Measurements from ENCODE around the gene RPN1.
A peak's percentile ranks its signal among the peaks of the same experiment; 100 is the strongest.
"Not testable (repeated sequence)": the region's sequence is repeated elsewhere in the genome, so short reads cannot be mapped to it uniquely, and the experiment has no call there.

Gene RPN1

GRCh38 chr3:128606094-128606493, 44.5 kb downstream of the RPN1 start:
- Mint-ChIP-seq H3K27me3 (peaks cover 3% of the 10 kb centered on the region), H3K36me3 (ENCODE audit: low read depth) (no peaks in the 10 kb centered on the region), H3K4me1 (no peaks in the 10 kb centered on the region), H3K27ac (no peak overlapping the region), H3K4me3 (no peak overlapping the region), H3K9me3 (no peaks in the 10 kb centered on the region)
- DNase-seq (no peak), ATAC-seq (no peak)

- H3K9me3 Mint-ChIP-seq = no peaks in the 10 kb centered on the region
- peaks cover 3% of the 10 kb centered on the region for H3K27me3 Mint-ChIP-seq
- no peak for ATAC-seq
- no peak overlapping the region for H3K4me3 Mint-ChIP-seq
- no peaks in the 10 kb centered on the region for H3K4me1 Mint-ChIP-seq
- no peak overlapping the region for H3K27ac Mint-ChIP-seq
- no peaks in the 10 kb centered on the region for H3K36me3 Mint-ChIP-seq (ENCODE audit: low read depth)
- DNase-seq = no peak
These were observed 45.2 kb downstream of the RPN1 start for GRCh38 chr3:128605091-128606046.

DNA sequence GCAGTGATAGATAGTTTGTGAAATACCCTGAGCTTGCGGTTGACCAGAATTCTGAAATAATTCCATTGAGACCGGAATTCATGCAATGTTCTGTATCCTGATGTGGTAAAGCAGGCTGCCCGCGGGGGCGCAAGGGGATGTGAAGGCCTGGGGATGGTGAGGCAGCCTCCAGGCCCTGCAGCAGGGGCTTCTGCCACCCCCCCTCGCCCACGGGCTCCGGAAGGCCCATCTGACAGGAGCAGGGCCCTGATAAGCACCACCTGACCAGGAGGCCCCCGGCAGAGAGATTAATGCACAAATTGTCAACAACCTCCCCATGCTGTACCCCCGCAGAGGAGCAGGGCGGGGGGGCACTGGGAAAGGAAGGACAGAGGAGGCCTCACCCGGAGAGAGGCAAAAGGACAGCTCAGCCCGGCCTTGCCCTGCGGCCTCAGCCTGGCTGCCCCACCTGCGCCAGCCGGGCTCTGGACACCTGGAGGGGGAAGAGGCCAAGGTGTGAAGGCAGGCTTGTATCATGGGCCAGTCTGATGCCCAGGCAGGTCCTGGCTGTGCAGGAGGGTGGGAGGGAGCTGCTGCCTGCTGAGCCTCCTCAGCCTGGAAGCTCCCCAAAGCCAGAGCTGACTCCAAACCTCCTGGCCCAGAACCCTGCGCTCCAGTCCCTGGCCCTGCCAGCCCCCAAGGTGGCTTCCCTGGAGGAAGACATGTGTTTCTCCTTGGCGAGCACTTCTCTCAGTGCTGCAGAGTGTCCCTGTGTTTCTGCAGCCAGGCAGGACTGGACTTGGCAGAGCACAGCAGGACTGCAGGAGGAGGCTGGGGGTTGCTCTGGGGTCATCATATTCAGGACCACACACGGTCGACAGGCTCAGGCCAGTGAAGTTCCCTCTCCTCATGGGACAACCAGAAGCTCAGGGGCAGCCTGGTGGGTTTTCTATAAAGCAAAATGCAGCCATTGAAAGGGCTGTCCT, 46.5 kb downstream of the RPN1 start:
- DNase-seq (no peak), ATAC-seq (no peak)
- Mint-ChIP-seq H3K36me3 (ENCODE audit: low read depth) (no peaks in the 10 kb centered on the region), H3K27me3 (peaks cover 3% of the 10 kb centered on the region), H3K4me1 (no peaks in the 10 kb centered on the region), H3K4me3 (no peak overlapping the region), H3K9me3 (no peaks in the 10 kb centered on the region), H3K27ac (no peak overlapping the region)

GRCh38 chr3:128603313-128603712, 47.3 kb downstream of the RPN1 start:
- Mint-ChIP-seq H3K36me3 (ENCODE audit: low read depth) (no peaks in the 10 kb centered on the region), H3K27ac (no peak overlapping the region), H3K4me1 (no peaks in the 10 kb centered on the region), H3K9me3 (no peaks in the 10 kb centered on the region), H3K4me3 (no peak overlapping the region), H3K27me3 (peaks cover 3% of the 10 kb centered on the region)
- ATAC-seq (no peak), DNase-seq (no peak)

- no peak overlapping the region for H3K27ac Mint-ChIP-seq
- no peaks in the 10 kb centered on the region for H3K27me3 Mint-ChIP-seq
- H3K4me3 Mint-ChIP-seq = no peak overlapping the region
- ATAC-seq (no peak), DNase-seq (no peak)
- H3K36me3 Mint-ChIP-seq (ENCODE audit: low read depth) = no peaks in the 10 kb centered on the region
- no peaks in the 10 kb centered on the region for H3K9me3 Mint-ChIP-seq
- H3K4me1 Mint-ChIP-seq = peaks cover 2% of the 10 kb centered on the region
These were observed 51.5 kb downstream of the RPN1 start for GRCh38 chr3:128598884-128599664.

DNA sequence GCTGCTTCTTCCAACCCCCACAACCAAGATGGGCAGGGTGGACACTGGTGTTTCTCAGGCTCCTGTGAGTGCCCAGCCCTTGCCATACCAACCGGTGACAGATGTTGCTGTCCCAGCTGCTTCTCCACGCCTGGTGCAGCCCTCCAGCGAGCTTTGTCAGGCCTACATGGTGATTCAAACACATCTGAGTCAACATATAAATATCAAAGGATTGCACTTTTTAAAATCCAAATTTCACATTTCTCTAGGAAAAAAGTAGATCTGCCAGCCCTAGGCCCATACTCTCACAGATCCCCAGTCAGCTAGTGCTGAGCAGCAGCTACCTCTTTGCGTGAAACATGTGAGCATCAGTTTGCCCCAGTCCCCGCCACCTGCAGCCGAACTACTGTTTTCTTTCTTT, 52.7 kb downstream of the RPN1 start:
- Mint-ChIP-seq H3K4me1 (peaks cover 2% of the 10 kb centered on the region), H3K36me3 (ENCODE audit: low read depth) (no peaks in the 10 kb centered on the region), H3K27ac (no peak overlapping the region), H3K4me3 (no peak overlapping the region), H3K27me3 (no peaks in the 10 kb centered on the region), H3K9me3 (no peaks in the 10 kb centered on the region)
- no peak for ATAC-seq
- DNase-seq = no peak

DNA sequence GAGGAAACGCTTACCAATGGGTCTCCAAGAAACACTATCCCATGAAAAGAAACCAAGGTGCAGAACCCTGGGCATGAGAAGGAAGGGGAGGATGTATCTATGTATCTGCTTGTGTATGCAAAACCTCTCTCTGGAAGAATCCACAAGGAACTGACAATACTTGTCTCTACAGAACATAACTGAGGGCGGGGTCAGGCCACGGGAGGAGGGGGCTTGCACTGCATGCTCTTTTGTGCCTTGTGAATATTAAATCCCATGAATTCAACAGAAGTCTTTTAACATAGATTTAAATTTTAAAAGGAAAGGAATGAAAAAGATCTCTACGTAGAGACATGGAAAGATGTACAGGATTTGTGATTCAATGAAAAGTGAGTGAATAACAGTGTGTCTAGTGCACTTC, 57.8 kb downstream of the RPN1 start:
- Mint-ChIP-seq H3K4me3 (no peak overlapping the region), H3K27me3 (no peaks in the 10 kb centered on the region)
- no peak for ATAC-seq

DNA sequence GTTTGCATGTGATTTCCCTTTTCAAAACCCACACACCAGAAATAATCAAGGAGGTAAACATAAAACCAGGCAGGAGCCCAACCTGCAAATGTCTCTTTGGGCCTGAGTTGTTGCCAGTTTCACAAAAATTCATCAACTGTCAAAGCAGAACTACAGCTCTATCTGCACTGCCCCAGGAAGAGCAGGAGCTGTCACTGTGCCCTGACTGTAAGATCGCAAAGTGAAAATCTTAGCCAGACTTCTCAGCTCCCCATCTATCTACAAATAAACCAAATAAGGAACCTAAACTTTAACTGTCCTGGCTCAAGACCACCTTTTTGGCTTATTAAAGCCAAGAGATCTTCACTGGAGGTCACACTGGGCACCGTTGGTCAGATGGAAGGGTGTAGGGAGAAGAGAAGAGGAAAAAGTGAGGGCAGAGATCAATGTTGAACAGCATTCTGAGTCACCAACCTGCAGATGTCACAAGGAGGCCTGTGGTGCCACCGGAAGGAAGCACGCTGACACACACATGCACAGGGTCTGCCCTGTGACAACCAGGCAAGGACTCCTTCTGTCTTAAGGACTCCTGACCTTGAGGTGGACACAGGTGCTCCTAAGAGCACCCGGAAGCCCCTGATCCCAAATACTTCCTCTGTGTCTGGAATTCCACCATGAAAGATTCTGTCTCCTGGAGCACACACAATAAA, 58.7 kb downstream of the RPN1 start:
- Mint-ChIP-seq H3K36me3 (ENCODE audit: low read depth) (no peaks in the 10 kb centered on the region), H3K9me3 (peaks cover 4% of the 10 kb centered on the region), H3K27me3 (no peaks in the 10 kb centered on the region), H3K4me3 (peak overlapping the region; percentile 9), H3K27ac (peak overlapping the region; percentile 78), H3K4me1 (peaks cover 20% of the 10 kb centered on the region)
- no peak for DNase-seq
- peak; percentile 87 for ATAC-seq

More for the DNA sequence above, 57.8 kb downstream of the RPN1 start:
- Mint-ChIP-seq H3K4me1 (peaks cover 20% of the 10 kb centered on the region), H3K36me3 (ENCODE audit: low read depth) (no peaks in the 10 kb centered on the region), H3K27ac (no peak overlapping the region), H3K9me3 (peaks cover 4% of the 10 kb centered on the region)
- no peak for DNase-seq

DNA sequence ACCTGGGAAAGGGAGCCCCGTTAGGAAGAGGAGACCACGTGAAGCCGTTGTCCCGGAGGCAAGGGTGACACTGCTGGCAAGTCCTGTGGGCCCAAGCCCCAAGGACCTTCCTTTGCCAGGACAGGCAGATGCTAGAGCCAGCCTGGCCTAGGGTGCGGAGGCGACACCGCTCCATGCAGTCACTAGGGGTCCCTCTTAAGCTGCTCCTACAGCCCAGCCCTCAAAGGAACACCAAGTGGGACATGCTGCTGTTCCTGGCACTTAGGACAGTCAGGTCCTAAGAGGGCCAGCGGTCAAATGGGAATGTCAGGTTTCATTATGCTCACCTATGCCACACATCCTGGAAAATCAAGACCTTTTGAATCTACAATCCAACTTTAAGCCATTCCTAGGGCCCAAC, 59.7 kb downstream of the RPN1 start:
- Mint-ChIP-seq H3K4me3 (no peak overlapping the region), H3K4me1 (peaks cover 20% of the 10 kb centered on the region), H3K27me3 (no peaks in the 10 kb centered on the region), H3K27ac (no peak overlapping the region), H3K9me3 (peaks cover 4% of the 10 kb centered on the region), H3K36me3 (ENCODE audit: low read depth) (no peaks in the 10 kb centered on the region)
- ATAC-seq (no peak), DNase-seq (no peak)

GRCh38 chr3:128589985-128590384, 60.6 kb downstream of the RPN1 start:
- H3K4me1 Mint-ChIP-seq = peaks cover 28% of the 10 kb centered on the region
- not testable (repeated sequence) for H3K4me3 Mint-ChIP-seq; H3K27ac Mint-ChIP-seq; H3K36me3 Mint-ChIP-seq (ENCODE audit: low read depth); H3K9me3 Mint-ChIP-seq; ATAC-seq; DNase-seq; H3K27me3 Mint-ChIP-seq

DNA sequence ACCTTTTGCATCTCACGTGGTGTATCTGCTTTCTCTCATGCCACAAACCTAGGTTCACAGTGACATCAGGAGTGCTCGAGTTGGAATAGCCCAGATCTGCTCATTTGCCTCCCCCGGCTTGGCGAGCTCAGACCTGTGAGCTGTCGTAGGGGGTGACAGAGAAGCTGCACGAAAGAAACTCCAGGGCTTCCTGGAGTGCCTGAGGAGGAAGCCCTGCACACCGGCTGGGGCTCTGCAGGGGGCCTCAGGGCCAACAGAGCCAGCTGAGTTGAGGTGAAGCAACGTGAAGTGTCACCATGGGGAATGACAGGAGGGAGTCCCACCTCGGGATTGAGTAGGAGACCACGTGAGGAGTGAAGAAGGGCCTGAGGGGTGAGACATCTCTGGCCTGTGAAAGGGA, 62.5 kb downstream of the RPN1 start:
- ATAC-seq (no peak), DNase-seq (no peak)
- peaks cover 4% of the 10 kb centered on the region for H3K9me3 Mint-ChIP-seq
- peaks cover 3% of the 10 kb centered on the region for H3K27me3 Mint-ChIP-seq
- no peak overlapping the region for H3K27ac Mint-ChIP-seq
- no peaks in the 10 kb centered on the region for H3K36me3 Mint-ChIP-seq (ENCODE audit: low read depth)
- H3K4me1 Mint-ChIP-seq = peaks cover 32% of the 10 kb centered on the region
- H3K4me3 Mint-ChIP-seq = no peak overlapping the region

DNA sequence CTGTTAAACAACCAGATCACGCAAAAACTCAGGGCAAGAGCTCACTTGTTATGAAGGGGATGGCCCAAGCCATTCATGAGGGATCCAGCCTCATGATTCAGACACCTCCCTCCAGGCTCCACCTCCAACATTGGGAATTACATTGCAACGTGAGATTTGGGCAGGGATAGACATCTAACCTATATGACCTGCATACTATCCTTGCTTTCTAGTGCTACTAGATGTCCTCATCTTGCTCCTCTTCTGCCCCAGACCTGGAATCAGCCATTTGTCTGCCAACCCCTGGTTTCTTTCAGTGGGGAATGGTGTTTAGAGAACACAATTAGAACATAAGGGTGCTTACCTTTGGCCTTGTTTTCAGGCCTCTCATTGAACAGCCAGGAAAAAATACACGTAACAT, 63.2 kb downstream of the RPN1 start:
- Mint-ChIP-seq H3K9me3 (peaks cover 4% of the 10 kb centered on the region), H3K4me1 (peaks cover 32% of the 10 kb centered on the region)
- no peak for ATAC-seq

DNA sequence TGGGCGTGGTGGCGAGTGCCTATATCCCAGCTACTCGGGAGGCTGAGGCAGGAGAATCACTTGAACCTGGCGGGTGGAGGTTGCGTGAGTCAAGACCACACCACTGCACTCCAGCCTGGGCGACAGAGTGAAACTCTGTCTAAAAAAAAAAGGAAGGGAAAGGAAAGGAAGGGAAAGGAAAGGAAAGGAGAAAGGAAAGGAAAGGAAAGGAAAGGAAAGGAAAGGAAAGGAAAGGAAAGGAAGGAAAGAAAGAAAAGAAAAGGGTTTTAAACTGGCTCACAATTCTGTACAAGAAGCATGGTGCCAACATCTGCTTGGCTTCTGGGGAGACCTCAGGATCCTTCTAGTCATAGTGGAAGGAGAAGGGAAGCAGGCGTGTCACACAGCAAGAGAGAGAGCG, 63.7 kb downstream of the RPN1 start:
- not testable (repeated sequence) for H3K27me3 Mint-ChIP-seq; ATAC-seq; H3K4me3 Mint-ChIP-seq; H3K9me3 Mint-ChIP-seq; H3K36me3 Mint-ChIP-seq (ENCODE audit: low read depth); DNase-seq; H3K27ac Mint-ChIP-seq
- peaks cover 29% of the 10 kb centered on the region for H3K4me1 Mint-ChIP-seq

More for the DNA sequence above, 63.2 kb downstream of the RPN1 start:
- Mint-ChIP-seq H3K27me3 (peaks cover 5% of the 10 kb centered on the region), H3K4me3 (no peak overlapping the region), H3K27ac (no peak overlapping the region), H3K36me3 (ENCODE audit: low read depth) (no peaks in the 10 kb centered on the region)
- DNase-seq = no peak

GRCh38 chr3:128586391-128586790, 64.2 kb downstream of the RPN1 start:
- not testable (repeated sequence) for H3K4me3 Mint-ChIP-seq; H3K27me3 Mint-ChIP-seq; H3K36me3 Mint-ChIP-seq (ENCODE audit: low read depth); ATAC-seq; H3K9me3 Mint-ChIP-seq; DNase-seq; H3K27ac Mint-ChIP-seq
- H3K4me1 Mint-ChIP-seq = peaks cover 24% of the 10 kb centered on the region
